Mucosa of rectum (tissue), 2 donors: ENCODE results near the gene SLC6A7.
"Not testable (repeated sequence)": the region's sequence is repeated elsewhere in the genome, so short reads cannot be mapped to it uniquely, and the experiment has no call there.

Source experiments
- H3K27ac ChIP-seq, 2 donors: one replicate each; pipeline ENCODE4 v1.7.0; 2013; ENCODE audit warnings: inconsistent platforms in 2 of 2, low read depth in 2 of 2, low read length in 2 of 2
- H3K27me3 ChIP-seq, 2 donors: one replicate each; pipeline ENCODE4 v1.7.0; 2013; ENCODE audit warnings: low read length in 2 of 2; ENCODE audit not compliant: control insufficient read depth in 2 of 2, insufficient read depth in 2 of 2
- H3K36me3 ChIP-seq, 2 donors: one replicate each; pipeline ENCODE4 v1.7.0; 2013; ENCODE audit warnings: low read length in 2 of 2; ENCODE audit not compliant: control insufficient read depth in 2 of 2, insufficient read depth in 2 of 2
- H3K4me1 ChIP-seq, 2 donors: one replicate each; pipeline ENCODE4 v1.7.0; 2013; ENCODE audit warnings: low read length in 2 of 2, mild to moderate bottlenecking in 1 of 2; ENCODE audit not compliant: control insufficient read depth in 2 of 2, insufficient read depth in 2 of 2
- H3K4me3 ChIP-seq, 2 donors: one replicate each; pipeline ENCODE4 v1.7.0; 2013; ENCODE audit warnings: low read length in 2 of 2
- H3K9ac ChIP-seq, 2 donors: one replicate each; pipeline ENCODE4 v1.7.0; 2013; ENCODE audit warnings: low read length in 2 of 2, low read depth in 1 of 2, mild to moderate bottlenecking in 1 of 2
- H3K9me3 ChIP-seq, 2 donors: one replicate each; pipeline ENCODE4 v1.7.0; 2013; ENCODE audit warnings: low read length in 2 of 2; ENCODE audit not compliant: control insufficient read depth in 2 of 2
- donor health status: healthy.
- donor health status: Normal muscosa, but diverticular disease.

Gene SLC6A7

GRCh38 chr5:150224483-150225027 lies 34.7 kb downstream of the SLC6A7 start:
- Histone ChIP-seq H3K9ac (no peak overlapping the region), H3K4me3 (no peak overlapping the region), H3K4me1 (no peaks in the 10 kb centered on the region), H3K36me3 (no peaks in the 10 kb centered on the region), H3K27ac (no peak overlapping the region), H3K27me3 (no peaks in the 10 kb centered on the region), H3K9me3 (no peaks in the 10 kb centered on the region)

DNA sequence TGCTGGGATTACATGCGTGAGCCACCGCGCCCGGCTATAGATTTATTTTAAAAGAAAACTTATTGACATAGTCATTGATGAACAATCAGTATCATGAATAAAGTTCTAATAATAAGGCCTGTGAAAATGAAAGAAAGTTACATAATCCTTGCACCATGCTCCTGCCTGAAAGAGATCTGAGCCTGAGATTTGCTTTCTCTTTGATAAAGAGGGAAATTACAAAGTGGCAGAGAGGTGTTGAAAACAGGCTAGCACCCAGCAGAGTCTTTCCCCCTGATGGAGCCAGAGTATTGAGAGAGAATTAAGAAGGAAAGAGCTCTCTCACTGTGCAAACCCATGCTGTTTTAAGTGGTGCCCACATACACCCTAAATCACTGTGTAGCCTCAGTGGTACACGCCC lies 37.2 kb downstream of the SLC6A7 start:
- H3K9me3 ChIP-seq: no peaks in the 10 kb centered on the region
- no peaks in the 10 kb centered on the region for H3K36me3 ChIP-seq
- no peaks in the 10 kb centered on the region for H3K4me1 ChIP-seq
- no peak overlapping the region for H3K4me3 ChIP-seq
- no peaks in the 10 kb centered on the region for H3K27me3 ChIP-seq
- no peak overlapping the region for H3K27ac ChIP-seq
- H3K9ac ChIP-seq: no peak overlapping the region

DNA sequence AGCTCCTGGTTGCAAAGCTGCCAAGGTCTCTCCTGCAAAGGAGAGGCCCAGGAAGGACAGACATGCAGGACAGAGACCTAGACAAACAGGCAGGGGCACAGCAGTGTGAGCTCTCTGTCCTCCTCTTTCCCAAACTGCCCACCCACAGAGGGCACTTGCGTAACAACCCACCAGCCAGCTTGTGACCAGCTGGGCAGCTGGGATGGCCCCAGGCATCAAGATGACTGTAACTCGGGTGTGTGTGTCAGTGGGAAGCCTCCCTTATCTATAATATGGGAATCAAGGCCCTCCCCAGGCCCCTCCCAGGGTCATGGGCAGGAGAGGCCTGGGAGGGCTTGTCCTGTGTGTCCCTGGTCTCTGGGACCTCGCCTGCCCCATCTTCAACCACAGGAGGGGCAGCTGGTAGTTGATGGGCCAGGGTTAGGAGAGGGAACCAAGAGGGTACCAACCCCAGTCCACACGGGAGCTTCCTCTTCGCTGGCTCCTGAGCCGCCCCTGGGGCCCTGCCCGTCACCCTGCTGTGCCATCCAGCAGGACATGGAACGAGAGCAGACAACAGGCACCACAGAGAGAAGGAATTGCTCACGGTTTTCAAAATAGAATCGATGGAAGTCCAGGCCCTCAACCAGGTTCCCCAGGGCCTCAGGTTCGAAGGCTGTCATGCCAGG lies 37.9 kb downstream of the SLC6A7 start:
- H3K4me1 ChIP-seq: no peaks in the 10 kb centered on the region
- H3K9me3 ChIP-seq: no peaks in the 10 kb centered on the region
- no peaks in the 10 kb centered on the region for H3K36me3 ChIP-seq
- H3K27me3 ChIP-seq: no peaks in the 10 kb centered on the region
- H3K4me3 ChIP-seq: no peak overlapping the region
- H3K27ac ChIP-seq: no peak overlapping the region
- no peak overlapping the region for H3K9ac ChIP-seq

GRCh38 chr5:150229571-150229970 lies 39.7 kb downstream of the SLC6A7 start:
- no peak overlapping the region for H3K9ac ChIP-seq
- H3K9me3 ChIP-seq: no peaks in the 10 kb centered on the region
- no peak overlapping the region for H3K27ac ChIP-seq

DNA sequence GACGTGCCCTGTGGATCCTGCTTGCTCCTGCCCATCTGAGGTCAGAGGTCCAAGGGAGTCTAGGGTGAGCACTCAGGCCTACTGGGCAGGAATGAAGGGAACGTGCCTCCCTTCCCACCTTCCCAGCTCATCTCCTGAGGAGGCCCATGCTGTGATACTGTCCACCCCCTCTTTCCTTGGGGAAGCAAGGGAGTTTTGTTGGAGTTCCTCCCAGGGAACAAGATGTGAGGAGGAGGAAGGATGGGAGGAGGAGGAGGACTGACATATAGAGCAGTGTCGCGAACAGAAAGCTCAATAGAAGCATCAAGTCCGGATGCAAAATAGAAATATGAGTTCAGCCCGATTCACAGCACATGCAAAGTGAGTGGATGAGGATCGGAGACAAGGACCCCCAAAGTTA lies 41.0 kb downstream of the SLC6A7 start:
- no peak overlapping the region for H3K27ac ChIP-seq
- H3K4me1 ChIP-seq: no peaks in the 10 kb centered on the region
- H3K27me3 ChIP-seq: no peaks in the 10 kb centered on the region
- H3K4me3 ChIP-seq: no peak overlapping the region
- H3K9me3 ChIP-seq: no peaks in the 10 kb centered on the region
- H3K9ac ChIP-seq: no peak overlapping the region
- no peaks in the 10 kb centered on the region for H3K36me3 ChIP-seq

More at GRCh38 chr5:150229571-150229970, 39.7 kb downstream of the SLC6A7 start:
- Histone ChIP-seq H3K4me1 (no peaks in the 10 kb centered on the region), H3K36me3 (no peaks in the 10 kb centered on the region), H3K4me3 (no peak overlapping the region), H3K27me3 (no peaks in the 10 kb centered on the region)

GRCh38 chr5:150233706-150234105 lies 43.8 kb downstream of the SLC6A7 start:
- not testable (repeated sequence) for H3K4me3 ChIP-seq, H3K27ac ChIP-seq, H3K4me1 ChIP-seq, H3K36me3 ChIP-seq, H3K9ac ChIP-seq, H3K27me3 ChIP-seq, H3K9me3 ChIP-seq

- Histone ChIP-seq H3K27me3 (no peaks in the 10 kb centered on the region), H3K27ac (no peak overlapping the region), H3K4me1 (no peaks in the 10 kb centered on the region), H3K9ac (no peak overlapping the region), H3K36me3 (no peaks in the 10 kb centered on the region), H3K9me3 (no peaks in the 10 kb centered on the region), H3K4me3 (no peak overlapping the region)
These were observed 45.0 kb downstream of the SLC6A7 start for GRCh38 chr5:150234576-150235499.

GRCh38 chr5:150235500-150235854 lies 45.6 kb downstream of the SLC6A7 start:
- Histone ChIP-seq H3K36me3 (no peaks in the 10 kb centered on the region), H3K4me3 (no peak overlapping the region)

DNA sequence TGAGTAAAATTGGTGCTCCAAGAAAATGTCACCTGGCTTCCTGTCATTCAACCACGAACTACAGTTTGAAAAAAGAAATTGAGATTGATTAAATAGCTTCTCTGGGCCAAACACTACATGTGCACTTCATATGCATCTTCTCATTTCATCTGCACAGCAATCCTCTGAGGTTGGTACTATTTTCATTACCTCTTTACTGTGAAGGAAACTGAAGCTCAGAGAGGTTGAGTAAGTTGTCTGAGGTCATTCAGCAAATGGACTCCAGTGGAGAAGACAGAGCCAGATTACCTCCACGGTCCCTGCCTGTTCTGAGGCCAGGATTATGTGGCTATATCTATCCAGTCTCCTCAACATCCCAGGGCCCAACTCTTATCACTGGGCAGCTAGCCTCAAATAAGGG lies 46.5 kb downstream of the SLC6A7 start:
- Histone ChIP-seq H3K9ac (no peak overlapping the region), H3K4me3 (no peak overlapping the region), H3K27ac (no peak overlapping the region), H3K36me3 (no peaks in the 10 kb centered on the region), H3K4me1 (no peaks in the 10 kb centered on the region), H3K9me3 (no peaks in the 10 kb centered on the region), H3K27me3 (no peaks in the 10 kb centered on the region)

More at GRCh38 chr5:150235500-150235854, 45.6 kb downstream of the SLC6A7 start:
- Histone ChIP-seq H3K27ac (no peak overlapping the region), H3K9me3 (no peaks in the 10 kb centered on the region), H3K27me3 (no peaks in the 10 kb centered on the region), H3K9ac (no peak overlapping the region), H3K4me1 (no peaks in the 10 kb centered on the region)

- no peaks in the 10 kb centered on the region for H3K27me3 ChIP-seq
- H3K4me1 ChIP-seq: no peaks in the 10 kb centered on the region
- H3K27ac ChIP-seq: no peak overlapping the region
- H3K9ac ChIP-seq: no peak overlapping the region
- H3K36me3 ChIP-seq: no peaks in the 10 kb centered on the region
- no peaks in the 10 kb centered on the region for H3K9me3 ChIP-seq
- no peak overlapping the region for H3K4me3 ChIP-seq
These were observed 47.3 kb downstream of the SLC6A7 start for GRCh38 chr5:150236981-150237754.
